Measurements from ENCODE around the gene PPP6C. TPM values are rescaled to one million over a fixed set of nuclear protein-coding genes. Genes with fewer than 3 reads are reported as not detected.

The PPP6C gene
- total and polyA plus RNA-seq, 2 experiments from 2014 or later = 27.5 to 31.8 TPM

DNA sequence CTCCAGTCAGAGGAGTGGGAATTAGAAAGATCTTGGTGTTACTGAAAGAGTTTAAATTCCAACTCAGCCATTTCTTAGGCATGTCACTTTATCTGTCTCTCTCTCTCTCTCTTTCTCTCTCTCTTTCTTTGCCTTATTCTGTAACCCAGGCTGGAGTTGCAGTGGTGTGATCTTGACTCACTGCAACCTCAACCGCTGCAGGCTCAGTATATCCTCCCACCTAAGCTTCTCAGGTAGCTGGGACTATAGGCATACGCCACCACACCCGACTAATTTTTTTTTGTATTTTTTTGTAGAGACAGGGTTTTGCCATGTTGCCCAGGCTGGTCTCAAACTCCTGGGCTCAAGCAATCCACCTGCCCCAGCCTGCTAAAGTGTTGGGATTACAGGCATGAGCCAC is 29.0 kb upstream of the PPP6C start:
- no peak overlapping the region for H2AFZ ChIP-seq
- 98% methylated on average over 3 of the region's 3 CpGs for WGBS, 2 experiments (ENCODE audit: low coverage in 1 of 2, low lambda C conversion rate in 2 of 2, missing lambda C conversion rate in 2 of 2)
- H3F3A ChIP-seq (ENCODE audit: insufficient read depth) = no peaks in the 10 kb centered on the region
- H3K36me3 ChIP-seq (ENCODE audit: low read depth) = peaks cover 9% of the 10 kb centered on the region; the same call in 1 of the 2 replicates
- DNase-seq = no peak
- no peak overlapping the region for H3K9ac ChIP-seq
- no peaks in the 10 kb centered on the region for H3K9me2 ChIP-seq (ENCODE audit: insufficient read depth)
- no peak overlapping the region for H3K4me3 ChIP-seq
- H4K20me1 ChIP-seq (ENCODE audit: insufficient read depth) = no peaks in the 10 kb centered on the region
- no peaks in the 10 kb centered on the region for H3K27me3 ChIP-seq (replicated peaks; ENCODE audit: insufficient read depth)
- no peak overlapping the region for H3K4me2 ChIP-seq (ENCODE audit: unreplicated experiment)
- H3K27ac ChIP-seq = no peak overlapping the region
- no peaks in the 10 kb centered on the region for H3K4me1 ChIP-seq (ENCODE audit: insufficient read depth)
- in situ Hi-C loops (cut with MboI) = no loop called here
- TF ChIP-seq EZH2phosphoT487 (IDR thresholded peaks at IDR 0.05; ENCODE audit: insufficient read depth, low read depth) (no peak), EZH2 (IDR thresholded peaks at IDR 0.05; ENCODE audit: insufficient read depth, poor library complexity, severe bottlenecking) (no peak)
- H3K79me2 ChIP-seq (ENCODE audit: insufficient read depth) = no peaks in the 10 kb centered on the region
- no peaks in the 10 kb centered on the region for H3K9me3 ChIP-seq (ENCODE audit: low read depth)

DNA sequence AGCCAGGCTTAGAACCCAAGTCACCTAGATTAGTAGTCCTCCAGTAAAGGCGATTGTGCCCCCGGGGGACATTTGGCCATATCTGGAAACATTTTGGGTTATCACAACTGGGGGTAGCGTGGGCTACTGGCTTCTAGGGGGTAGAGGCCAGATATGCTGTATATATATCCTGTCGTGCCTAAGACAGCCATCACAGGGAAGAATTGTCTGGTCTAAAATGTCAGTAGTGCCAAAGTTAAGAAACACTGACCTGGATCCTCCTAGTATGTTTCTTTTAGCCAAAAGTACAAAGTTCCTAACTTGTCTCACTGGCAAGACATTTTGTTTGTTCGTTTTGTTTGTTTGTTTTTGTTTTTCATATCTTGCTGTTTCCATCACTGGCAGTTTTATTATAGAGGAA is 24.6 kb upstream of the PPP6C start:
- no peak overlapping the region for H3K27ac ChIP-seq
- WGBS, 2 experiments (ENCODE audit: low coverage in 1 of 2, low lambda C conversion rate in 2 of 2, missing lambda C conversion rate in 2 of 2) = 89 to 94% methylated on average over 5 of the region's 5 CpGs
- H3K9ac ChIP-seq = no peak overlapping the region
- H3K4me2 ChIP-seq (ENCODE audit: unreplicated experiment) = no peak overlapping the region
- no peaks in the 10 kb centered on the region for H3K4me1 ChIP-seq (ENCODE audit: insufficient read depth)
- no peak overlapping the region for H3K4me3 ChIP-seq
- H3K9me3 ChIP-seq (ENCODE audit: low read depth) = no peaks in the 10 kb centered on the region
- no peaks in the 10 kb centered on the region for H3K9me2 ChIP-seq (ENCODE audit: insufficient read depth)
- H2AFZ ChIP-seq = no peak overlapping the region
- H3K27me3 ChIP-seq (replicated peaks; ENCODE audit: insufficient read depth) = no peaks in the 10 kb centered on the region
- H3K79me2 ChIP-seq (ENCODE audit: insufficient read depth) = no peaks in the 10 kb centered on the region
- in situ Hi-C loops (cut with MboI) = no loop called here
- TF ChIP-seq EZH2 (IDR thresholded peaks at IDR 0.05; ENCODE audit: insufficient read depth, poor library complexity, severe bottlenecking) = no peak
- H3F3A ChIP-seq (ENCODE audit: insufficient read depth) = no peaks in the 10 kb centered on the region
- no peaks in the 10 kb centered on the region for H4K20me1 ChIP-seq (ENCODE audit: insufficient read depth)
- no peak for DNase-seq
- H3K36me3 ChIP-seq (ENCODE audit: low read depth) = peaks cover 40% of the 10 kb centered on the region; the same call in 1 of the 2 replicates

DNA sequence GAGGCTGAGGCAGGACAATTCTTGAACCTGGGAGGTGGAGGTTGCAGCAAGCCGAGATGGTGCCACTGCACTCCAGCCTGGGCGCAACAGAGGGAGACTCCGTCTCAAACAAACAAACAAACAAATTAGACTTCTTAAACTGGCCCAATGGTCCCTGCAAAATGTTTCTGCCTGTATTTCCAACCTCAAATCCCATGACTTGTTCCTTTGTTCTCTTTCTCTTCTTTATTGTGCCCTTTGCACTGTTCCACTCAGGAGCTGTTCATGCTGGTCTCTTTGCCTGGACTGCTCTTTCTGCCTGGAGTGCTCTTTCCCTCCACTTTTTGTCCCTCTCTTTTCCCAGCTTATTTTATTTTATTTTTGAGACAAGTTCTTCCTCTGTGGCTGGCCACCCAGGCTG is 14.9 kb upstream of the PPP6C start:
- in situ Hi-C loops (cut with MboI) = no loop called here
- WGBS, 2 experiments (ENCODE audit: low coverage in 1 of 2, low lambda C conversion rate in 2 of 2, missing lambda C conversion rate in 2 of 2) = 89% methylated on average over 3 of the region's 3 CpGs

DNA sequence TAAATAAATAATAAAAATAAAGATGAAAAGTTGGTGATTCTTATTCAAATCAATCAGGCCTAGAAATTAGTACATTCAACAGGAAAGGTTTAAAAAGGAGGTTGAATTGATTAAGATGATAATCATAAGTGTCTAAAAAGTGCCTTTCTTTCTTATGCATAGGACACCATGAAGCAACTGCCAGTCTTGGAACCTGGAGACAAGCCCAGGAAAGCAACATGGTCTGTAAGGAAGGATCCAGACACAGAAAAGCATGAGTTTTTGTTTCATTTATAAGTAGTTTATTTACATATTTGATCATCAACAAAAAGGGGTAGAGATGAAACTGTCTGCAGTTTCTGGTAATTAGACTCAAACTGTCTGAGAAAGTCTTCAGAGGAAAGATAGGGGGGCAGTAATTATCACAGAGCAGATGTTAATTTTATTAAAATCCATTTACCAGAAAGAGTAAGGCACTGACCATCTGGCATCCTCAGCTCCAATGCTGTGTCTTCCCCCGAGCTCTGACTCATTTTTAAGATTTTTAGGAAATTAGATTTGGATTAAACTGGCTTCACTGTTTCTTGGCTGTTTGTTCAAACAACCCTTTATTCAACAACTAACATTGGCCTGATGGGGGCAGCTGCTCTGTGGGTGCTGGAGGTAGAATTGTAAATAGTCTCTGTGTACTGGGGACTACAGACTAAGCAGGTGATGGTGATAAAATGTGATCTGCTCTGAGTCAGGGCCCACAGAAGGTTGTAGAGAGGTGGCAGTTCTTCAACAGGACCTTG is 13.4 kb upstream of the PPP6C start:
- H3K36me3 ChIP-seq (ENCODE audit: low read depth) = peaks cover 16% of the 10 kb centered on the region; the same call in 1 of the 2 replicates
- WGBS, 2 experiments (ENCODE audit: low coverage in 1 of 2, low lambda C conversion rate in 2 of 2, missing lambda C conversion rate in 2 of 2) = 43 to 50% methylated on average over 1 of the region's 1 CpG
- no peaks in the 10 kb centered on the region for H4K20me1 ChIP-seq (ENCODE audit: insufficient read depth)
- peaks cover 16% of the 10 kb centered on the region for H3K79me2 ChIP-seq (ENCODE audit: insufficient read depth)
- TF ChIP-seq EZH2phosphoT487 (IDR thresholded peaks at IDR 0.05; ENCODE audit: insufficient read depth, low read depth) = no peak
- no peak for TF ChIP-seq EZH2 (IDR thresholded peaks at IDR 0.05; ENCODE audit: insufficient read depth, poor library complexity, severe bottlenecking)
- no peak overlapping the region for H3K27ac ChIP-seq
- H3K4me1 ChIP-seq (ENCODE audit: insufficient read depth) = no peaks in the 10 kb centered on the region
- H2AFZ ChIP-seq = no peak overlapping the region
- no peak overlapping the region for H3K9ac ChIP-seq
- H3K9me2 ChIP-seq (ENCODE audit: insufficient read depth) = no peaks in the 10 kb centered on the region
- H3K27me3 ChIP-seq (replicated peaks; ENCODE audit: insufficient read depth) = no peaks in the 10 kb centered on the region
- DNase-seq = peak; percentile 35
- H3K4me2 ChIP-seq (ENCODE audit: unreplicated experiment) = no peak overlapping the region
- in situ Hi-C loops (cut with MboI) = no loop called here
- H3K4me3 ChIP-seq = no peak overlapping the region
- no peaks in the 10 kb centered on the region for H3K9me3 ChIP-seq (ENCODE audit: low read depth)
- 0 out of 2 replicates have a peak, but pooled peaks cover 4% of the 10 kb centered on the region for H3F3A ChIP-seq (ENCODE audit: insufficient read depth)

More for the DNA sequence above, 14.9 kb upstream of the PPP6C start:
- TF ChIP-seq EZH2phosphoT487 (IDR thresholded peaks at IDR 0.05; ENCODE audit: insufficient read depth, low read depth) (no peak), EZH2 (IDR thresholded peaks at IDR 0.05; ENCODE audit: insufficient read depth, poor library complexity, severe bottlenecking) (no peak)
- Histone ChIP-seq H3K4me3 (no peak overlapping the region), H3K4me2 (ENCODE audit: unreplicated experiment) (no peak overlapping the region), H3K27me3 (replicated peaks; ENCODE audit: insufficient read depth) (no peaks in the 10 kb centered on the region), H3K9me2 (ENCODE audit: insufficient read depth) (no peaks in the 10 kb centered on the region), H4K20me1 (ENCODE audit: insufficient read depth) (no peaks in the 10 kb centered on the region), H3K27ac (no peak overlapping the region), H2AFZ (no peak overlapping the region), H3K9ac (no peak overlapping the region), H3K4me1 (ENCODE audit: insufficient read depth) (no peaks in the 10 kb centered on the region), H3F3A (ENCODE audit: insufficient read depth) (0 out of 2 replicates have a peak, but pooled peaks cover 4% of the 10 kb centered on the region), H3K79me2 (ENCODE audit: insufficient read depth) (peaks cover 16% of the 10 kb centered on the region), H3K36me3 (ENCODE audit: low read depth) (peaks cover 20% of the 10 kb centered on the region; the same call in 1 of the 2 replicates), H3K9me3 (ENCODE audit: low read depth) (no peaks in the 10 kb centered on the region)
- no peak for DNase-seq

Measured in GM23248 (cell line).